Stimulated activated CD4-positive, alpha-beta T cell treated with anti-CD3 and anti-CD28 coated beads, Interleukin-2, amount 100 ng/mL, for 24 hours (primary cell): ENCODE results near the gene PLEKHA1.
A peak's percentile ranks its signal among the peaks of the same experiment; 100 is the strongest.

Experiments used
- DNase-seq, 2 donors: peaks; one replicate each; pipeline ENCODE4 v3.0.0-alpha.2; 2020

PLEKHA1 gene

DNA sequence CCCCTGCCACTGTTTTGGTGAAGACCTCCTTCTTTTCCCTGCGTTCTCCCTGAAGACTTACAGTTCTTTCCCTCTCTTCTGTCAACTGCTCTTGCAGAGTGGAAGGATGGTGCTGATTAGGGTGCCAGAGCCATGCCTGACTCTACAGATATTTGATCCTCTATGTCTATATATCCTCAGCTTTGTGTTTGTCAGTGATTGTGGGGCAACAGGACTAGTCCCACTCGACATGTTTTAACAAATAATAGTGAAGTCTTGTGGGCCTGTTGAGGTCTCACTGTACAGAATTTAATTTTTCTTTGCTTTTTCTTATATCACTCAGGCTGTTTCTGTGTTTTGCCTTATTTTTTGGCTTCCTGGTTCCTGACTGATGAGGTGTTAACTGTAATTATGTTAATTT lies 5.0 kb downstream of the PLEKHA1 start:
- DNase-seq: no peak

DNA sequence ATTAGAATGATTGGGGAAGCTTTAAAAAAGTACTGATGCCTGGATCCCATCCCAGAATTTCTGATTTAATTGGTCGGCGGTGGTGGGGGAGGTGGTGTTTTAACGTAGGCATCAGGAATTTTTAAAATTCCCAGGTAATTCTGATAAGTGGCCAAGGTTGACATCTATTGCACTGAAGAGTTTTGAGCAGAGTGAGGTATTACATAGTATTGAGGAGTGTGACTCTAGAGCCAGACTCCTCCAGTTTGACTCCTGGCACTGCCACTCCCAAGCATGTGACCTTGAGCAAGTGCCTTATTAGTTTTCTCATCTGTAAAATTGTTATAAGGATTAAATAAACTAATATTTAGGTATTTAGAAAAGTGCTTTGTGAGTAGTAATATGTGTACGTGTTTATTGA lies 6.2 kb downstream of the PLEKHA1 start:
- DNase-seq: no peak

DNA sequence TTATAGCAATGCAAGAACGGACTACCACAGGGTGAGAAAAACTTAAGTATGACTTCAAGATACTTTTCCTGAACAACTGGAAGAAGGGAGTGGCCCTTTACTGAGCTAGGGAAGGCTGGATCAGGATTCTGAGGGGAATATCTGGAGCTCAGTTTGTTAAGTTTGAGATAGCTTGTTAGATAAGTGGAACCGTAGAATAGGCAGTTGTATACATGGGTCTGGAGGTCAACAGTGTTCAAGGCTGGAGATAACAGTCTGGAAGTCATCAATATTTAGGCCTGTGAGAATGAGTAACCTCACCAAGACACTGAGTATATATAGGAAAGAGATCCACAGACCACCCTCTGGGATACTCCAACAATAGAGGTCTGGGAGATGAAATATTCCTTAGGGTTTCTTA lies 7.2 kb downstream of the PLEKHA1 start:
- DNase-seq: no peak

DNA sequence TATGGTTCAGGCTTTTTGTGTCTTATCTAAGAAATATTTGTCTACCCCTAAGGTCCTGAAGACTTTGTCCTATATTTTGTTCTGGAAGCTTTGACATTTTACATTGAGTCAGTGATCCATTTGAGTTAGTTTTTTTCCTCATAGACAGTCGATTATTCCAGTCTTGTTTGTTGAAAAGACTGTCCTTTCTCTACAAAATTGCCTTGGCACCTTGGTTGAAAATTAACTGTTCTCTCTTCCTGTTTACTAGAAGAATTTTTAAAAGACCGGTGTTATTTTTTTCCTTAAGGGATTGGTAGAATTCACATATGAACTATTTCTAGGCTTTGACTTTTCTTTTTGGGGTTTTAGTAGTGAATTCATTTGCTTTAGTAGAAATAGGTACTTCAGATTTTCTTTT lies 12.0 kb downstream of the PLEKHA1 start:
- DNase-seq: no peak

DNA sequence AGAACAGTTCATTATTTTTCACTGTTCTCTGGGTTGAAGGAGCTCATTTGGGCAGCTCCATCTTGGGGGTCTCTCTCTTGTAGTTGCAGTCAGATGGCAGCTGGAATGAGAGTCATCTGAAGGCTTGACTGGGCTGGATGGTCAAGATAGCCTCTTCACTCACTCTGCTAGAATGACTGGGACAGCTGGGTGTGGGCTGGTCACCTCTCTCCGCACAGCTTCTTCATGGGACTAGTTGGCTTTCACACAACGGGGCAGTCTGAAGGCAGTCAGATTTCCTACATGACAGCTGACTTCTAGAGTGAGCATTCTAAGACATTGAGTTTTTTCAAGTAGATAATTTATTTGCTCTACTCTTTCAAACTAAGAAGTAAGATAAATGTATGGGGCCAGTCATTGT lies 13.1 kb downstream of the PLEKHA1 start:
- DNase-seq: no peak

DNA sequence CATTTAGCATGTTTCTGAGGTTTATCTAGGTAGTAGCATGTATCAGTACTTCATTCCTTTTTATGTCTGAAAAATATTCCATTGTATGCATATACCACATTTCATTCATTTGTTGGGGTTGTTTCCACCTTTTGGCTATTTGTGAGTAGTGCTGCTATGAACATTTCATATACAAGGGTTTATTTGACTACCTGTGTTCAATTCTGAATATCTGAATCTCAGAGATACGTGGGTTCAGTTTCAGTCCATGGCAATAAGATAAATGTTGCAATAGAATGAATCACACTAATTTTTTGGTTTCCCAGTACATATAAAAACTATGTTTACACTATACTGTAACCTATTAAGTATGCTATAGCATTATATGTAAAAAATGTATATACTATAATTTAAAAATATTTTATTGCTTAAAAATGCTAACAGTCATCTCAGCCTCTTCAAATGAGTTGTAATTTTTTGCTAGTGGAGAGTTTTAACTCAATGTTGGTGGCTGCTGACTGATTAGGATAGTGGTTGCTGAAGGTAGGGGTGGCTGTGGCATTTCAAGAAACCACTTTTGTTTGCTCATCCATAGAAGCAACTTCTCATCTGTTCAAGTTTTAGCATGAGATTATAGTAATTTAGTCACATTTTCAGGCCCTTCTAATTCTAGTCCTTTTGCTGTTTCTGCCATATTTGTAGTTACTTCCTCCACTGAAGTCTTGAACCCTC lies 13.9 kb downstream of the PLEKHA1 start:
- peak in 1 of 2 donors; percentile 9 for DNase-seq

DNA sequence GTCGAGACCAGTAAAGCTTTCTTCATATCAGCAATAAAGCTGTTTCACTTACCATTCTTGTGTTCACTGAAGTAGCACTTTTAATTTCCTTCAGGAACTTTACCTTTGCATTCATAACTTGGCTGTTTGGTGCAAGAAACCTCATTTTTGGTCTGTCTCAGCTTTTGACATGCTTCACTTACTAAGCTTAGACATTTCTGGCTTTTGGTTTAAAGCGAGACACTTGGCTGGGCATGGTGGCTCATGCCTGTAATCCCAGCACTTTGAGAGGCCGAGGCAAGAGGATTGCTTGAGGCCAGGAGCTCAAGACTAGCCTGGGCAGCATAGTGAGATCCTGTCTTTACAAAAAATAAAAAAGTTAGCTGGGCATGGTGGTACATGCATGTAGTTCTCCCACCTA lies 15.8 kb downstream of the PLEKHA1 start:
- no peak for DNase-seq

DNA sequence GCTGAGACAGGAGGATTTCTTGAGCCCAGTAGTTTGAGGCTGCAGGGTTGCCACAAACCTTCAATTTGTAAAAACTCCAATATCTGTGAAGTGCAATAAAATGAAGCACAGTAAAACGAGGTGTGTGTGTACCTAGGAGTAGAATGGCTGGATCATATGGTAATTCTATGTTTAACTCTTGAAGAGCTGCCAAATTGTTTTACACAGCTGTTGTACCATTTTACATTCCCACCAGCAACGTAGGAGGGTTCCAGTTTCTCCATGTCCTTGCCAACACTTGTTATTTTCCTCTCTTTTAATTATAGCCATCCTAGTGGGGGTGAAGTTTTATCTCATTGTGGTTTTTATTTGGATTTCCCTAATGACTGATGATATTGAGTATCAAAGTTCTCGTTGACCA lies 16.2 kb downstream of the PLEKHA1 start:
- no peak for DNase-seq

DNA sequence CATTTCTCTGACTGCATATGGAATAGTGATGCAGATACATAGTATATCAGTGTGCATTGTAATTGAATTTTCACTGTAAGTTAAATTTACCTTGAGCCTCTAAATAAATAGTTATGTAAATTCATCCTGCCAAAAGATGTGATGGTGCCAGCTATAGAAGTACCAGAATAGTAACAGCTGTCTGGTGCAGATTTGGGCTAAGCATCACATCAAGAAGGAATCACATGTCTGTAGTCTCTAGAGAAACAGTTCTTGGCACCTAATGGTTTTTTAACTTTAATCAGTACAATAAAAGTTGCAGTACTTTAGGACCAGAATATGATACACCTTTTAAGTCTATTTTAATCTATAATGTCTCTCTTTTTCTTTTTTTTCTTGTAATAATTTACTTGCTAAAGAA lies 17.4 kb downstream of the PLEKHA1 start:
- no peak for DNase-seq

DNA sequence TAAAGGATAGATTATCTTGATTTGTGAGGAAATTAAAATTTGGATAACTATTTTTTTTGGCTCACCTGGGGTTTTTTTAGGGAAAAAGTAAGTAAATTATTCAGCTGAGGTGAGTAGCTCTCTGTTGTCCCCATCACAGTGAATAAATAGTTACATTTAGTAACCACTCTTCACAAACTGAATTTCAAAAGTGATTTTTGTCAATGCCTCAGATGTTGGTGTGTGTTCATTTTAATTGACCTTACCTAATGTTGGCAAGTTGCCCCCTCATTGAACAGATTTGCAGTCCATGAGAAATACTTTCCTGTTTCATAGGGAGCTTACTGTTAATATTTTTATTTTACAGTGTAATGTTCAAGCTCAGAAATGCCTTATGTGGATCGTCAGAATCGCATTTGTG lies 18.3 kb downstream of the PLEKHA1 start:
- DNase-seq: no peak

DNA sequence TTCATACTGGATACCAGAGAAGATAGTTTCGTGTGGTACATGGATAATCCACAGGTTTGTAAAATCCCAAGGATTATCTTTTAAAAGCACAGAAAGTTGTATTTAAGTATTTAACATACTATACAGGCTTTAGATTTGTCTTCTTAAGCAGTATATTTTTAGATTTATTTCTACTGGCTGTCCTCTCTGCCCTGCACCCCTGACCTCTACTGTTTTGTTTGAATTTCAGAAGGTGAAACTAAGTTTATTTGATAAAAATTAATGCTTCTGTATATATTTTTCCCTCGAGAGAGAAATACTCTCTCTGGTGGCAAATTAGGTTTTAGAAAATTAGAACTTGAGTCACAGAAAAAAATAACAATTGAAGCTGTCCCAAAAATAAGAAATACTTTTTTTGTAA lies 18.8 kb downstream of the PLEKHA1 start:
- DNase-seq: no peak

DNA sequence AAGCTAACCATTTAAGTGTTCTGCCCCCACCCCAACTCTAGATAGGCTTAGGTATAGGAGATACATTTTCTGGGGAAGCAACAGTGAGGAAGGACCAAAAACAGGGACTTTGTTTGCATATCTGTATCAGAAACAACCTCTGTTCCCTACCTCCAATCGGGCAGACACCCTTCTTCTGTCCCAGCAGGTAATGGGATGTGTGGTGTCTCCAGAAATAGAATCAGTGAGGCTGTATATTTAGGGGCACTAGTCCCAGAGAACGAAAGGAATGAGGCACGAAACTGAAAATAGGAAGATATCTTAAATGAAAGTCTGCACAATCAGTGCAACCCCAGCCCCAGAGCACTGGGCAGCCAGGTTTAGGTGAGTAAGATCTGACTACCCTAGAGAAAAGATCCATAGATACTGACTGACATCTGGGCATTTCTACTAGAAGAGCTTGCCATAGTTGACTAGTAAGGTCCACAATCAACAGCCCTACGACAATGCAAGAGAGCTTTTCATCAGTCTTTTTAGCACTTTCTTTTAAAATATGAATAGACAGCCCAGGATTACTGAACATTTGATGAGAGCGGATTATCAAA lies 28.1 kb downstream of the PLEKHA1 start:
- no peak for DNase-seq

DNA sequence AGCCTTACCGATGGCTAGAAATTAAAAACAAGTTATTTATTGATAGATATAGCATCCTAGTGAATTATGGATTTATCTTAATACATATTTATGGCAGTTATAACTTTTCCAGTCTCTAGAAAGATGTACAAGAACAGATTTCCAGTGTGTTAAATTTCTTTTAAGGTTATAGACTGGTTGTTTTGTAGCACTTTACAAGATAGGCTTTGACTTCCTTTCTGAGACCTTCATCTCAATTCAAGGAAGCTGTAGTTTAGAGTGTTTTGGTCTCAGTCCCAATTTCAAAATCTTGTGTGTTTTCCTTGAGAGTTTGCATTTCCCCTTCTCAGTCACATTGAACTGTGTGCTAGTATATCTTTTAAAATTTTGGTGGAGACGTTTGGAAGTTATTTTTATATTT lies 30.1 kb downstream of the PLEKHA1 start:
- DNase-seq: no peak

DNA sequence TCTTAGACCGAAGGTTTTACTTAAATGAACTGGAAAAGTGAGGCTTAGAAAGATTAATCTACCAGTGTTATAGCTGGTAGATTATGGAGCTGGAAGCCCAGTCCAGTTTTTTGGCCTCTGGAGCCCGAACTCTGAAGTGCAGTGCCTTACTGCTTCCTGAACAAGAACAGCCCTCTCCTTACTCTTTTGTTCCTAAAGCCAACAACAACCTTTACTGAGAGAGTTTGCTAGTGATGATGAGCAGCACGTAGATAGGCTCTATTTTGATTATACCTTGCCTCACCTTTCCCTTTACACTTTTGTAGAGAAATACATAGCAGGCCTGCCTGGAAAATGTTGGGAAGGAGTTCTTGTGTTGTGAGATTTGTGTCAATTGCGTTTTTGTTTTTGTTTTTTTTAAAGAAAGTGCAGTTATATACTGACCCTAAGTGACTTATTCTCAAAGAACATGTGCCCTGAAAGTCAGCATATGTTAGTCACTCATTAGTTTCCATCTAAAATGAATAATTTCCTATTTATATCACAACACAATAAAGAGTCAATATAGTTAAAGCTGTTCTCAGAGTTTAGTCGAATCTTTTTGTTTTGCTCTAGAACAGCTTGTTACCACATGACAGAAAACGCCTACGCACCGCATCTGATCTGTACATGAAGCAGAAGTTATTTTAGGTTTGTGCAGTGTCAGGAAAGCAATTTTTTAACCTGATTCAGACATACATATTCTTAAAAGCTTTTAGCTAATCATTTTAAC lies 33.0 kb downstream of the PLEKHA1 start:
- peak in 1 of 2 donors; percentile 44 for DNase-seq

DNA sequence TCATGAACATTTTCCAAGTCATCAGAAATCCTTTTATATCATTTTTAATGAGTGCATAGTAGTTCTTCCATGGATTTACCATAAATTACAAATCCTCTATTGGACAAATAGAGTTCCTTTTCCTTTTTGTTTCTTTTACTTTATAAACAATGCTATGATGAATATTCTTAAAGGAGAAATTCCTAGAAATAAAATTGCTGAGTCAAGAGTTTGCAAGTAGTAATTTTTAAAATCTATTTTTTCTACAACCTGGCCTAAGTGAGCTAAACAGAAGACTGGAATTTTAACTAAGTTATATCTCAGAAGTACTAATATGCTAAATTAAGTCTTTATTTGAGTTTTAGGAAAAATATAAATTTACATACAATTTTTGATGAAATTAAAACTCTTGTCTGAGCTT lies 38.8 kb downstream of the PLEKHA1 start:
- no peak for DNase-seq

DNA sequence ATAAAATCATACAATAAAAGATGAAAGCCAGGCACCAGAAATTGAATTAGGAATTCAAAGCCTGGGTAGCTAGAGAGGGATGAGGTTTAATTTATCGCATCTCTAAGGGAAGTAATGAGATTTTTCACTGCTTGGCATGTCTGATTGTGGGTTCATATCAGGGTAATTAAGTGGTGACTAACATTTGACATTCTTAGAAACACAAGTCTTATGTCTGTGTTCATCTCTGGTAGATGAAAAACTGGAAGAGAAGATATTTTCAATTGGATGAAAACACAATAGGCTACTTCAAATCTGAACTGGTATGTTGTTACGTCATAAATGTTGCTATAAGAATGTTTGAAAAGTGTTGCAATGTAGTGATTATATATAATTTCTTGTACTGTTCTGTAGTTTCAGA lies 43.2 kb downstream of the PLEKHA1 start:
- no peak for DNase-seq

DNA sequence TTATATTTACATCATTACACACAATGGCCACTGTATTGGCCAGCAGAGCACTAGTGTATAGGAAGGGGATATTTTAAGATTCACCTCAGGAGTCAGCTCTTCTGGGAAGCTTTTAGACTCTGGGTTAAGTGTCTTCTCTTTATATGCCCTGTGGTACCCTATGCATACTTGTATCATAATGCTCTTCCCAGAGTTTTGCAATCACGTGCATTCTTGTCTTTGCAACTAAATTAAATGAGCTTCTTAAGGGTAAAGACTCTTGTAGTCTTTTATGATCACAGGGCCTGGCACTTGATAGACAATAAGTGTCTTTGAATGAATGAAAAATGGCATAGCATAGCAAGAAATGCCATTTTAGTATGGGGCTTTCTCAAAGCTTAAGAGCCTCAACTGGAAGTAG lies 44.5 kb downstream of the PLEKHA1 start:
- no peak for DNase-seq

DNA sequence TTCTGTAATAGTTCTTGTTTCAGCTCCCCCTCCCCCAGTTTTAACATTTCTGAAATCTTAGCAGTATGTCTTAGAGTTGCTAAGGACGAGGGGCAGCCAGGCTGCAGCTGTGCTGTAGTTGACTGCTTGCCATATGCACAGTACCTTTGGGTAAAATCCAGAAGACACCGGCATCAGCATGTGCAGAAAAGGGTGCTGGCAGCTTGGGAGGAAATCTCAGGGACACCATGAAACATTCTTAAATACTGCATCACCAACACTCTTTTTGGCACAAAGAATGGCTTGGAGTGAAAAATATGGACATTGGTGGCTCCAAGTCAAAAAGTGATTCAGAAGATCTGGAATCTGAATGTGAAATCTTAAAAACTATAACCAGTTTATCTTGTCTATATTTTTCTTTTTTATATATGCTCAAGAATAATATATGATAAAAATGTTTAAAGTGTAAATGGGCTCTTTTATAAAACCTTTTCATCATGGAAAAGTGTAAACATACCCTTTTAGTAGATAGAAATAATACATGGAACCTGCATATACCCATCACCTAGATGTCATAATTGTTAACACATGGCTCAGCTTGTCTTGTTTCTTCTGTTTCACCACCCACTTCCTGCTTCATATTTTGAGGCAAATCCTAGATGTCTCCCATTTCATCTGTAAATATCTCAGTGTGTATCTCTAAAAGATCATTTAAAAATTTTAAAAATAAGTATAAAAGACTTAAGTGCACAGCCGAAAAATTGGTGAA lies 45.5 kb downstream of the PLEKHA1 start:
- DNase-seq: no peak

DNA sequence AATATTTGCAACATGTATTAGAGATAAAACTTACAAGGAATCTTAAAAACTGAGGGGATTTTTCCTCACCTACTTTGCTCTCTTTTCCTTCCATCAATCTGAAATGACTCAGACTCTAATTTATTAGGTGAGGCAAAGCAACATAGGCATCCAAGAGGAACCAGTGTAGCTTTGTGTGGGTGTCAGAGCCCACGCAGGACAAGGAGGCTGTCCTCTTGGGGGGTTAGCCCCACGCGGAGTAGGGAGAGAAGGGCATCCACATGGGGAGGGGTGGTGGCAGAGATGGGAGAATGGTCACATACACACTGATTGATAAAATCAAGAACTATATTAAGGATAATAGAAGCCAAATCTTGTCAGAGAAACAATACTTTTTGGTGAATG lies 46.1 kb downstream of the PLEKHA1 start:
- no peak for DNase-seq

DNA sequence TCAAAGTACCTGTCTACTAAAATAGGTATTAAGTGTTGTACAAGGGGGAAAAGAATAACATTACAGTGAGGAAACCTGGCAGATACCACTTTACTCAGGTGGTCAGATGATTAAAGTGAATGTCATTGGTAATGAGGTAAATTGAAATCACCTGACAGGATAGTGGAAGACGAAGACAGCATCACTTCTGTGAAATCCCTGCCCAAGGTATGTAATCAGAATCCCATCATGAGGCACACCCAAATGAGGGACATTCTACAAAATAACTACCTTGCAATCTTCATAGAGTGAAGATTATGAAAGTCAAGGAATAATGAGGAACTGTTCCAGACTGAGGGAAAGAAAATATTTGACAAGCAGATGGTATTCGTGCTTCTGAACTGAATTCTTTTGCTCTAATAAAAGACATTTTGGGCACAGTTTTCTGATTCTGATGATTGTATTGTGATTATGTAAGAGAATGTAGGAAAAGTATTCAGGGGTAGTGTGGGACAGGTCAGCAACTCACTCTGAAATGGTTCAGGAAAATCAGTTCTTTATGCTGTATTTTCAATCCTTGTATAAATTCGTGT lies 46.6 kb downstream of the PLEKHA1 start:
- DNase-seq: no peak

DNA sequence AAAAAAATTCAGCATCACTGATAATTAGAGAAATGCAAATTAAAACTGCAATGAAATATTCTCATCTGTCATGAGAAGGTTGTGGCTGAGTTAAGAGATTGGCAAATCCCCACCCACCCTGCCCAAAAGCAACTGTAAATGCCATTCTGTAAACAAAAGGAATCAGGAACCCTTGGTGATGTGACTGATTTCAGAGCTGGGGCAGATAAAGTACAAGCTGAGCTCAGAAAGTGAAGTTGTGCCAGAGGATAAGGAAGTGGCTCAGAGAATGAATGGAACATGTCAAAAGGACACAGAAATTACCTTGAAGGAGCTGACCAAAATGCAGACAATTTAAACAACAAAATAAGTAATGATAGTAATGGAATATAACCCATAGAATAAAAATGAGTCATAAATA lies 47.2 kb downstream of the PLEKHA1 start:
- DNase-seq: no peak

DNA sequence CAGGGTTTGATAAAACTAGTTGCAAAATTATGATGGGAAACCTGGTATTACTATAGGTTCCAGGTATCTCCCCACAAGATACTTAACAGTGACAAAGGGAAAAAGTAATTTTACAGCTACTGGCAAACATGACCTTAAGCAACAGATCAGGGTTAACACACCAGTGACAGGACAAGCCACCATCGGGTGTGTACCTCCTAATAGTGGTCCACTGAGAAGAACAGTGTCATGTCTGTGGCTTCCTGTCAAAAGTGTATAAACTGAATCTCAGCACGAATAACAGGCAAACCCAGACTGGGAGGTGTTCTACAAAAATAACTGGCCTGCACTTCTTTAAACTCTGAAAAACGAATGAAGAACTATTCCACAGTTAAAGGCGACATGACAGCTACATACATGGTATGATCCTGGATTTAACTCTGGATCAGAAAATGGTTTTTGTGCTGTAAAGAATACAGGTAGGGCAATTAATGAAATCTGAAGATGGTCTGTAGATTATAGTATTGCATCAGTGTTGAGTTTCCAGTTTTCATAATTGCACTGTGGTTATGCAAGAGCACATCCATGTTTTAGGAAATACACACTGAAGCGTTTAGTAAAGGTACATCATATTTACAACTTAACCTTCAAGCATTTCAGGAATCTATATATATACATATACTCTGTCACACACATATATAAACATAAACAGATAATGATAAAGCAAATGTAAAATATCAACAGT lies 47.9 kb downstream of the PLEKHA1 start:
- DNase-seq: no peak

DNA sequence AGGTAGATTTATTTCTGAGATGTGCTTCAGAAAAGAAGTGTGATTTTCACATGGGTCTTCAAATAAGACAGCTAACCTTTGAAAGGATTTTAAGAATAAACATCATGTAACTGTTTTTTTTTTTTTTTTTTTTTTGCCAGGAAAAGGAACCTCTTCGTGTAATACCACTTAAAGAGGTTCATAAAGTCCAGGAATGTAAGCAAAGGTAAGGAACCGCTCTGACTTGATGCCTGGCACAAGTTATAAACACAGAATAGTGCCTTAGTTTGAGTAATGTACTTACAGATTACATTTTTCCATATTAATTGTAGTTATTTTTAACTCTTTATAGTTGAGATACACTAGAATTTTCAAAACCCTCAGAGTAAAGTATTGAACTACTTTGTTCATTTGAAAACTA lies 49.6 kb downstream of the PLEKHA1 start:
- no peak for DNase-seq
